GM12891 (cell line): ENCODE measurements around the gene RELT.

ENCODE experiments used
- POLR2A ChIP-seq: IDR thresholded peaks from 2 replicates; pipeline ENCODE4 v1.6.1; 2011; ENCODE audit warnings: low read depth, low read length, control low read depth
- POLR2AphosphoS5 ChIP-seq: IDR thresholded peaks from 2 replicates; pipeline ENCODE4 v1.6.1; 2011; ENCODE audit warnings: low read depth, low read length, control low read depth

- TF ChIP-seq POLR2A (no peak), POLR2AphosphoS5 (0 out of 2 replicates have a peak, but pooled peaks have one; percentile 13)
Measured at GRCh38 chr11:73384872-73385689, 8.9 kb downstream of the RELT start.
